Osteocyte (in vitro differentiated cells): ENCODE data around the gene SMIM35. TPM values are rescaled to one million over a fixed set of nuclear protein-coding genes. Genes with fewer than 3 reads are reported as not detected.

Source experiments
- DNase-seq: peaks from one replicate; pipeline ENCODE4 v3.0.0; 2021; ENCODE audit warnings: mixed read lengths; ENCODE audit not compliant: unreplicated experiment; ENCODE audit errors: extremely low spot score
- H3K27ac Mint-ChIP-seq: one replicate; pipeline ENCODE4 v1.8.0; 2021; ENCODE audit warnings: mild to moderate bottlenecking, mixed read lengths; ENCODE audit not compliant: unreplicated experiment
- H3K27me3 Mint-ChIP-seq: one replicate; pipeline ENCODE4 v1.8.0; 2021; ENCODE audit warnings: mixed read lengths; ENCODE audit not compliant: unreplicated experiment
- H3K36me3 Mint-ChIP-seq: one replicate; pipeline ENCODE4 v1.8.0; 2021; ENCODE audit warnings: mixed read lengths; ENCODE audit not compliant: unreplicated experiment
- H3K4me1 Mint-ChIP-seq: one replicate; pipeline ENCODE4 v1.8.0; 2021; ENCODE audit warnings: mixed read lengths; ENCODE audit not compliant: unreplicated experiment
- H3K4me3 Mint-ChIP-seq: one replicate; pipeline ENCODE4 v1.8.0; 2021; ENCODE audit warnings: mild to moderate bottlenecking, moderate library complexity, mixed read lengths; ENCODE audit not compliant: unreplicated experiment
- H3K9me3 Mint-ChIP-seq: one replicate; pipeline ENCODE4 v1.8.0; 2021; ENCODE audit warnings: mixed read lengths; ENCODE audit not compliant: unreplicated experiment
- total RNA-seq: library from RNA; stranded (reverse); gene quantifications from 2 replicates; pipeline ENCODE4 v1.2.1, GENCODE V29; 2021
- TF ChIP-seq, protein P1 (sequence below): fragments of 200-600 bp; sonication (generic); IDR thresholded peaks from 2 replicates; pipeline ENCODE4 v1.5.0; 2021; ENCODE audit warnings: antibody characterized with exemption, mild to moderate bottlenecking, moderate library complexity

Gene SMIM35
- total RNA-seq, 1 donor from 2014 or later: not detected

DNA sequence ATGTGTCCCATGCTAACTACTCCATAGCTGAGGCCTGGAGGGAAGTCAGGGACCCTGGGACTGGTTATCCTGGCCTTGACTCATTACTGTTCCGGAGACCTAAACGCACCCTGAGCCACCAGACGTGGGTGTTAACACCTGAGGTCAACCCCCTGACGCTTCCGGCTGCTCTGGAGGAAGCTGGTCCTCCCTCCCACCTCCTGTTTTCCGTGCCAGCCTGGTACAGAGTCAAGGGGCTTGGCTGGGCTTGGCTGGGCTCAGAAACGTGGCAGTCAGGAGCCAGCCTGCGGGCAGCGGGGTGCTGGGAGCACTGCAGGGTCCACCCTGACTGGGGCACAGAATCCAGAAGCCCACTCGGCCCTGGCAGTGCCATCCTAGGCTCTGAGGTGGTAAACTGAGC, 7.3 kb downstream of the SMIM35 start:
- no peaks in the 10 kb centered on the region for H3K4me1 Mint-ChIP-seq
- peaks cover 31% of the 10 kb centered on the region for H3K27me3 Mint-ChIP-seq
- no peak overlapping the region for H3K4me3 Mint-ChIP-seq
- TF ChIP-seq, protein P1, sequence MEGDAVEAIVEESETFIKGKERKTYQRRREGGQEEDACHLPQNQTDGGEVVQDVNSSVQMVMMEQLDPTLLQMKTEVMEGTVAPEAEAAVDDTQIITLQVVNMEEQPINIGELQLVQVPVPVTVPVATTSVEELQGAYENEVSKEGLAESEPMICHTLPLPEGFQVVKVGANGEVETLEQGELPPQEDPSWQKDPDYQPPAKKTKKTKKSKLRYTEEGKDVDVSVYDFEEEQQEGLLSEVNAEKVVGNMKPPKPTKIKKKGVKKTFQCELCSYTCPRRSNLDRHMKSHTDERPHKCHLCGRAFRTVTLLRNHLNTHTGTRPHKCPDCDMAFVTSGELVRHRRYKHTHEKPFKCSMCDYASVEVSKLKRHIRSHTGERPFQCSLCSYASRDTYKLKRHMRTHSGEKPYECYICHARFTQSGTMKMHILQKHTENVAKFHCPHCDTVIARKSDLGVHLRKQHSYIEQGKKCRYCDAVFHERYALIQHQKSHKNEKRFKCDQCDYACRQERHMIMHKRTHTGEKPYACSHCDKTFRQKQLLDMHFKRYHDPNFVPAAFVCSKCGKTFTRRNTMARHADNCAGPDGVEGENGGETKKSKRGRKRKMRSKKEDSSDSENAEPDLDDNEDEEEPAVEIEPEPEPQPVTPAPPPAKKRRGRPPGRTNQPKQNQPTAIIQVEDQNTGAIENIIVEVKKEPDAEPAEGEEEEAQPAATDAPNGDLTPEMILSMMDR: no peak
- H3K27ac Mint-ChIP-seq: no peak overlapping the region
- no peak for DNase-seq
- no peaks in the 10 kb centered on the region for H3K9me3 Mint-ChIP-seq
- no peaks in the 10 kb centered on the region for H3K36me3 Mint-ChIP-seq

DNA sequence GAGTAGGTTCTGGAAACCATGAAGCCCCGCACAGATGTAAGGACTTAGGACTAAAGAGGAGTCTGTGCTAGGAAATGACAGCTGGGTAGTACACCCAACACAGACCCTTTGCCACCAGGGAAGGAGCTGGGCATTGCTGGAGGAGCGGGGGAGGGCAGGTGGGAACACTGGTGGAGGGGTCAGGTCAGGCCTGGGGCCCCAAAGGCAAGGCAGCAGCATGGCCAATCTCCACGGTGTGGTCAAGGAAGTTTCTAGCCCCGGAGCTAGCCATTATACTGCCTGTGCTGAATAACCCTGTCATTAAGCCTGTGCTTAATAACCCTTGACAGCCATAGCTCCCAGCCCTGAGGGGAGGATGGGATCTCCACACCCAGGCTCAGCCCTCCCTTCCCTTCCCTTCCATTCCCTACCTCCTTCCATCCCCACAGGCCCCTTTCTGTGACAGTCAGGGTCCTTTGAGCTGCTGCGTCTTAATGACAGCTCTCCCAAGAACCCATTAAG, 7.8 kb downstream of the SMIM35 start:
- no peaks in the 10 kb centered on the region for H3K4me1 Mint-ChIP-seq
- no peak overlapping the region for H3K4me3 Mint-ChIP-seq
- H3K9me3 Mint-ChIP-seq: no peaks in the 10 kb centered on the region
- peaks cover 28% of the 10 kb centered on the region for H3K27me3 Mint-ChIP-seq
- DNase-seq: no peak
- TF ChIP-seq, protein P1: no peak
- no peaks in the 10 kb centered on the region for H3K36me3 Mint-ChIP-seq
- no peak overlapping the region for H3K27ac Mint-ChIP-seq

DNA sequence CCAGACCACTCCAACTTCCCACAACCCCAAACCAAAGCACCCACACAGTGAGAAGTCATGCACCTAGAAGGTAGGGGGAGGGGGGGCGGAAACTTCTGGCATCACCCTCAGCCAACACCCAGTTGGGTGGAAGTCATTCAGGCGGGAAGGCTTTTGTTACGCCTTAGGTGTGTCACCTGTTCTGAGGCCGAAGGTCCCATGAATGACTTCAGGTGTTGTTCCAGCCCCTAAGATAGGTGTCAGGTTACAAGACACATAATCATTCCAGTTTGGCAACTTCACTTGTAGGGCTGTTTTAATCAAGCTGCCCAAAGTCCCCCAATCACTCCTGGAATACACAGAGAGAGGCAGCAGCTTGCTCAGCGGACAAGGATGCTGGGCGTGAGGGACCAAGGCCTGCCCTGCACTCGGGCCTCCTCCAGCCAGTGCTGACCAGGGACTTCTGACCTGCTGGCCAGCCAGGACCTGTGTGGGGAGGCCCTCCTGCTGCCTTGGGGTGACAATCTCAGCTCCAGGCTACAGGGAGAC, 9.9 kb downstream of the SMIM35 start, which contains the start of gene TMPRSS4:
Gene TMPRSS4 (plus strand): TSS at position 325 of the 528 bp plus-strand sequence. CDS start 225 bp downstream, outside the sequence.
- H3K27ac Mint-ChIP-seq: no peak within 1 kb of the TSS
- H3K4me3 Mint-ChIP-seq: no peak within 1 kb of the TSS
- TF ChIP-seq, protein P1: no peak
- H3K36me3 Mint-ChIP-seq: no peaks in the 10 kb centered on the region
- peaks cover 14% of the 10 kb centered on the region for H3K27me3 Mint-ChIP-seq
- H3K4me1 Mint-ChIP-seq: no peaks in the 10 kb centered on the region
- H3K9me3 Mint-ChIP-seq: no peaks in the 10 kb centered on the region
- no peak for DNase-seq

DNA sequence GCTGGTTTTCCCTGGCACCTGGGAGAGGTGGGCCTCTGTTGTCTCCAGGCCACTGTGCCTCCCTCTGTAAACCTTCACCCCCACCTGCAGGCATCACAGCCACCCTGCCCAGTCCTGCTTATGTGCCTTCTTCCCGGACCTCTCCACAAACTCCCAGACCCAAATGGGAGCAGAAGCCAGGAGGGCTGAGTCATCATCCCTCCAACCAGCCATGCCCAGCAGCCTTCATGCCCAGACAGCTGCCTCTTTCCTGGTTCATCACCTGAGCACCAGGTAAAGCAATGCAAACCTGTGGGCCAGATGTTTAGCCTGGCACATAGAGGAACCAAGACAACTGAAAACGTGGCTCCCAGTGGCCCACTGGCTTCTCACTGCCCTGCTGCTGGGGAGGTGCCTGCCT, 12.0 kb downstream of the SMIM35 start:
- TF ChIP-seq, protein P1: no peak
- Mint-ChIP-seq H3K36me3 (no peaks in the 10 kb centered on the region), H3K9me3 (no peaks in the 10 kb centered on the region), H3K27me3 (peaks cover 5% of the 10 kb centered on the region), H3K4me3 (no peak overlapping the region), H3K4me1 (no peaks in the 10 kb centered on the region), H3K27ac (no peak overlapping the region)
- DNase-seq: no peak

DNA sequence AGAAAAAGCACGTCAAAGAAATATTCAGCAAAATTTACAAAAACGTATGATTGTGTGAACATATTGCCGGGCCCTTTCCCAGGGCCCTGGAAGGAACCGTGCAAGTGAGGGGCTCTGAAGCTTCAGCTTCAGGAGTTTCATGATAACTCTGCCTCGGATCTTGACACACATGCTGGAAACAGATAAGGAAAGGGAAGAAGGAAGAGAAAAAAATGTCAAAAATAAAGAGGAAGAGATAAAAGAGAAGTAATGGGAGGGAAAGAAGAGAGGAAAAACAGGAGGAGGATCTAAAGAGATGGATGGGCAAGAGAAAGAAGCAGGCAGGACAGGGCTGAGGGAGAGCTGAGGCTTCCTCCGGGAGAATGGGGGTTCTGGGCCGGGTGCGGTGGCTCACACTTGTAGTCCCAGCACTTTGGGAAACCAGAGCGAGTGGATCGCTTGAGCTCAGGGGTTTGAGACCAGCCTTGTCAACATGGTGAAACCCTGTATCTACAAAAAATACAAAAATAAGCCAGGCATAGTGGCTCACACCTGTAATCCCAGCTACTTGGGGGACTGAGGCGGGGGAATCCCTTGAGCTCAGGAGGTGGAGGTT, 12.6 kb downstream of the SMIM35 start:
- Mint-ChIP-seq H3K27ac (no peak overlapping the region), H3K9me3 (no peaks in the 10 kb centered on the region), H3K4me1 (no peaks in the 10 kb centered on the region), H3K36me3 (no peaks in the 10 kb centered on the region), H3K27me3 (peaks cover 5% of the 10 kb centered on the region), H3K4me3 (no peak overlapping the region)
- no peak for DNase-seq
- TF ChIP-seq, protein P1: no peak
